Left lobe of liver (tissue), 2 donors: ENCODE results near the gene HEPHL1. TPM values are rescaled to one million over a fixed set of nuclear protein-coding genes. Genes with fewer than 3 reads are reported as not detected.
"Not testable (repeated sequence)": the region's sequence is repeated elsewhere in the genome, so short reads cannot be mapped to it uniquely, and the experiment has no call there.

ENCODE experiments used
- ATAC-seq: fragments of 200-7000 bp; cut with Tn5 transposase; one replicate; pipeline ENCODE4 v1.9.1; 2020; ENCODE audit warnings: mild to moderate bottlenecking, moderate library complexity
- DNase-seq: peaks from one replicate; pipeline ENCODE4 v3.0.0-alpha.2; 2020; ENCODE audit warnings: low spot score
- total RNA-seq: library from RNA; stranded (reverse); gene quantifications from one replicate; pipeline ENCODE4 v1.2.1, GENCODE V29; 2021
- donor health status: DM: no; HTN: no; CAD: no; lungs with moderate emphysema.
- donor health status: DM: no; HTN: yes; CAD: no.

The HEPHL1 gene
- total RNA-seq, 1 donor from 2014 or later, result not detected

- ATAC-seq (no peak), DNase-seq (no peak)
These were observed 126.3 kb downstream of the HEPHL1 start for GRCh38 chr11:94147433-94147845.

- ATAC-seq (no peak), DNase-seq (no peak)
These were observed 127.0 kb downstream of the HEPHL1 start for GRCh38 chr11:94148189-94148588.

DNA sequence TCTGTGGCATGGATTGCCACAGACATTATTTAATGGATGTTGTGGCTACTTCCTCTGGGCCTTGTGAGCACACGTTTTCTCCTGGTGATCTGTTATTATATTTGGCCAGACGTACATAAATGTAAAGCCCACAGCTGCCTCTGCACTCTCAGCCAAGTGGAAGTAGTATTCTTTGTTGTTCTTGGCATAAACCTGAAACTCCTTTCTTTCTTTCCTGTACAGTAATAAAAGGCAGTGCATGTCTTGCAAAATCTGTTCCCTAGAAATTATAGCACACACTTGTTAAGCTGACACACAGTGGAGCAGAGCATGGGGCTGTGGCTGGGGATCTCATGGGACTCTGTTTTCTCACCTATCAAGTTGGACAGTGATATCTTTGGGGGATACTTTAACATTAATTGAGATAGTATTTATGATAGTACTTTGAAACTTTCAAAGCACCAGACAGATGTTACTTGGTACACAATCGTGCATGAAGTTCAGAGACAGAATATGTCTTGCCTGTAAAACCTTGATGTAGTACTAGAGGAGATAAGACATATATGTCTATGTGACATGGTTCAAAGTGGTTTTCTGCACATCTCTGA lies 128.4 kb downstream of the HEPHL1 start:
- ATAC-seq (no peak), DNase-seq (no peak)

DNA sequence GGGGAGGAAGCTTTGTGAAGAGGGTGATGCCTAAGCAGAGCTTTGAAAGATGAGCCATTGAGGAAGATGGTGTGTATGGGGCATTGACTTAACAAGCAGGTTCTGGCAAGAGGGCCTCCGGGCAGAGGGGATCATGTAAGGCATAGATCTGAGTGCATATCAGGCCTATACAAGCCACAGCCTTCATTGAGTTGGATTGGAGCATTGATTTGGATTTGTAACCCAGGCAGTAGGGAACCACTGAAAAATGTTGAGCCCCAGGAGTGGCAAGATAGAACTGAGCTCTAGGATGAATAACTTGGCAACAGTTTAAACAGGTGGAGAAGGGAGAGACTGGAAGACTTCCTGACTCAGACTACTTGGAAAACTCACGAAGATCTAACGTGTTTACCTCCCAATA lies 128.9 kb downstream of the HEPHL1 start:
- no peak for ATAC-seq
- DNase-seq, result no peak

- ATAC-seq (no peak), DNase-seq (no peak)
These were observed 129.8 kb downstream of the HEPHL1 start for GRCh38 chr11:94150704-94151685.

- ATAC-seq (peak; percentile 34), DNase-seq (no peak)
These were observed 130.9 kb downstream of the HEPHL1 start for GRCh38 chr11:94151903-94152677.

GRCh38 chr11:94152678-94153065 lies 131.5 kb downstream of the HEPHL1 start:
- peak; percentile 5 for ATAC-seq
- DNase-seq, result no peak

DNA sequence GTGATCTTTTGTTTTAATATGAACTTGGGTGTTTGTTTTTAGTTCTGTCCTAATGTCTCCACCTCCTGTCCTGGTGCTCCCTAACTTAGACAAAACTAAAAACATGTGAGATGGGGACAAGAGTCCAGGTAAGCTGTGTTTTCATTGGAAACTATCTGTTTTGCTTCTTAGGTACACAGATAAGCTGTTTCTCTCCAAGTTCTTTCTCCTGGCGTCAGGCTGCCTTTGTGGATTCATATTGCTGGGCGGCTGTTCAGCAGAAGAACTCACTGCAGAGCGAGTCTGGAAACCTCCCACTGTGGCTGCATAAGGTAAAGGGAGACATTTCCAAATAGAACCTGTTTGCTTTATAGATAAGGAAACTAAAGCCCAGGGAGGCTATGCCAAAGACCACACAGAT lies 132.2 kb downstream of the HEPHL1 start:
- DNase-seq, result peak; percentile 73

GRCh38 chr11:94154095-94154856 lies 133.1 kb downstream of the HEPHL1 start:
- no peak for DNase-seq

More for the DNA sequence above, 132.2 kb downstream of the HEPHL1 start:
- ATAC-seq, result peak; percentile 88

GRCh38 chr11:94157339-94157738 lies 136.2 kb downstream of the HEPHL1 start:
- ATAC-seq, DNase-seq: not testable (repeated sequence)

More at GRCh38 chr11:94154095-94154856, 133.1 kb downstream of the HEPHL1 start:
- no peak for ATAC-seq

Other genes with a start within 250 kb of the HEPHL1 start
- 9.3 TPM for gene MED17, start 237.1 kb upstream of the HEPHL1 start, total RNA-seq
- gene VSTM5, start 170.7 kb upstream of the HEPHL1 start, total RNA-seq, result not detected
- 9.7 TPM for gene PANX1, start 107.5 kb downstream of the HEPHL1 start, total RNA-seq